ENCODE measurements around the gene PREX1. TPM values are rescaled to one million over a fixed set of nuclear protein-coding genes. Genes with fewer than 3 reads are reported as not detected.

The PREX1 gene
- total RNA-seq, 1 experiment from 2014 or later: 9.5 TPM

- H3K9me3 Mint-ChIP-seq (ENCODE audit: unreplicated experiment): no peaks in the 10 kb centered on the region
- Histone ChIP-seq H3K4me3 (ENCODE audit: low read depth, low read length) (no peak overlapping the region), H3K27me3 (replicated peaks; ENCODE audit: control insufficient read depth, insufficient read depth, low read length) (no peaks in the 10 kb centered on the region), H3K4me1 (no peaks in the 10 kb centered on the region), H3K9me3 (no peaks in the 10 kb centered on the region), H3K36me3 (ENCODE audit: control insufficient read depth, insufficient read depth, low read length) (no peaks in the 10 kb centered on the region)
- CTCF ChIA-PET: interaction anchor here (0.9 kb wide), 1 partner anchor 155 kb away, joined by 3 read pairs; no protein-coding TSS in a partner anchor
- no peaks in the 10 kb centered on the region for H3K4me1 Mint-ChIP-seq (ENCODE audit: low read depth, unreplicated experiment)
- intact Hi-C loops (cut with micrococcal nuclease; ENCODE audit: unreplicated experiment): no loop called here
- DNase-seq: no peak
- no peak overlapping the region for H3K27ac Mint-ChIP-seq (ENCODE audit: unreplicated experiment)
- H3K4me3 Mint-ChIP-seq (ENCODE audit: unreplicated experiment): no peak overlapping the region
- no TSS peak for BruUV-seq (replicated peaks)
- H3K27me3 Mint-ChIP-seq (ENCODE audit: insufficient read depth, unreplicated experiment): no peaks in the 10 kb centered on the region
- POLR2A ChIA-PET: no interaction called here
- no peak for TF ChIP-seq CTCF (IDR thresholded peaks at IDR 0.05; ENCODE audit: insufficient read depth in 1 of 2, low read depth in 1 of 2, low read length in 1 of 2, severe bottlenecking in 1 of 2, unreplicated experiment in 1 of 2)
- no peaks in the 10 kb centered on the region for H3K36me3 Mint-ChIP-seq (ENCODE audit: insufficient read depth, unreplicated experiment)
Observed at GRCh38 chr20:48750941-48751635, 76.7 kb downstream of the PREX1 start.

- H3K4me1 ChIP-seq: no peaks in the 10 kb centered on the region
- H3K9me3 ChIP-seq: no peaks in the 10 kb centered on the region
- Mint-ChIP-seq H3K27me3 (ENCODE audit: insufficient read depth, unreplicated experiment) (no peaks in the 10 kb centered on the region), H3K27ac (ENCODE audit: unreplicated experiment) (no peak overlapping the region), H3K36me3 (ENCODE audit: insufficient read depth, unreplicated experiment) (no peaks in the 10 kb centered on the region), H3K9me3 (ENCODE audit: unreplicated experiment) (no peaks in the 10 kb centered on the region), H3K4me3 (ENCODE audit: unreplicated experiment) (no peak overlapping the region), H3K4me1 (ENCODE audit: low read depth, unreplicated experiment) (no peaks in the 10 kb centered on the region)
- no peaks in the 10 kb centered on the region for H3K27me3 ChIP-seq (replicated peaks; ENCODE audit: control insufficient read depth, insufficient read depth, low read length)
- POLR2A ChIA-PET: no interaction called here
- no peak overlapping the region for H3K4me3 ChIP-seq (ENCODE audit: low read depth, low read length)
- CTCF ChIA-PET: no interaction called here
- intact Hi-C loops (cut with micrococcal nuclease; ENCODE audit: unreplicated experiment): no loop called here
- no peak for DNase-seq
- no peak for TF ChIP-seq CTCF (IDR thresholded peaks at IDR 0.05; ENCODE audit: insufficient read depth in 1 of 2, low read depth in 1 of 2, low read length in 1 of 2, severe bottlenecking in 1 of 2, unreplicated experiment in 1 of 2)
- no peaks in the 10 kb centered on the region for H3K36me3 ChIP-seq (ENCODE audit: control insufficient read depth, insufficient read depth, low read length)
- no TSS peak for BruUV-seq (replicated peaks)
Observed at GRCh38 chr20:48750376-48750775, 77.4 kb downstream of the PREX1 start.

GRCh38 chr20:48749437-48749836 lies 78.4 kb downstream of the PREX1 start:
- Histone ChIP-seq H3K4me1 (no peaks in the 10 kb centered on the region), H3K27me3 (replicated peaks; ENCODE audit: control insufficient read depth, insufficient read depth, low read length) (no peaks in the 10 kb centered on the region), H3K4me3 (ENCODE audit: low read depth, low read length) (no peak overlapping the region), H3K36me3 (ENCODE audit: control insufficient read depth, insufficient read depth, low read length) (no peaks in the 10 kb centered on the region), H3K9me3 (no peaks in the 10 kb centered on the region)
- H3K4me3 Mint-ChIP-seq (ENCODE audit: unreplicated experiment): no peak overlapping the region
- DNase-seq: no peak
- BruUV-seq (replicated peaks): no TSS peak
- POLR2A ChIA-PET: no interaction called here
- no peaks in the 10 kb centered on the region for H3K27me3 Mint-ChIP-seq (ENCODE audit: insufficient read depth, unreplicated experiment)
- intact Hi-C loops (cut with micrococcal nuclease; ENCODE audit: unreplicated experiment): no loop called here
- no peak for TF ChIP-seq CTCF (IDR thresholded peaks at IDR 0.05; ENCODE audit: insufficient read depth in 1 of 2, low read depth in 1 of 2, low read length in 1 of 2, severe bottlenecking in 1 of 2, unreplicated experiment in 1 of 2)
- no peaks in the 10 kb centered on the region for H3K36me3 Mint-ChIP-seq (ENCODE audit: insufficient read depth, unreplicated experiment)
- H3K4me1 Mint-ChIP-seq (ENCODE audit: low read depth, unreplicated experiment): no peaks in the 10 kb centered on the region
- H3K27ac Mint-ChIP-seq (ENCODE audit: unreplicated experiment): no peak overlapping the region
- CTCF ChIA-PET: no interaction called here
- H3K9me3 Mint-ChIP-seq (ENCODE audit: unreplicated experiment): no peaks in the 10 kb centered on the region

All from Caco-2 (cell line).